ENCODE results near the gene WHRN. TPM values are rescaled to one million over a fixed set of nuclear protein-coding genes. Genes with fewer than 3 reads are reported as not detected.

The WHRN gene
- total RNA-seq, 1 experiment from 2014 or later, result 19.8 TPM

- no peaks in the 10 kb centered on the region for H4K20me1 ChIP-seq (ENCODE audit: insufficient read depth)
- no peak overlapping the region for H3K4me3 ChIP-seq
- BruUV-seq (replicated peaks), result no TSS peak
- H3K79me2 ChIP-seq (ENCODE audit: low read depth), result no peaks in the 10 kb centered on the region
- no peaks in the 10 kb centered on the region for H3K9me3 ChIP-seq (ENCODE audit: insufficient read depth, low read depth)
- no peak for DNase-seq
- H3K4me2 ChIP-seq, result no peak overlapping the region
- no peaks in the 10 kb centered on the region for H3F3A ChIP-seq (ENCODE audit: insufficient read depth, low read depth)
- no peak overlapping the region for H3K27ac ChIP-seq
- H2AFZ ChIP-seq, result no peak overlapping the region
- POLR2A ChIA-PET (ENCODE audit: unreplicated experiment), result no interaction called here
- H3K9me2 ChIP-seq (ENCODE audit: insufficient read depth), result no peaks in the 10 kb centered on the region
- H3K27me3 ChIP-seq (ENCODE audit: insufficient read depth, low read depth), result no peaks in the 10 kb centered on the region
- no peak for TF ChIP-seq CTCF (conservative IDR thresholded peaks at IDR 0.05)
- no peak for TF ChIP-seq EZH2 (IDR thresholded peaks at IDR 0.05; ENCODE audit: low read depth)
- intact Hi-C loops (cut with micrococcal nuclease; ENCODE audit: unreplicated experiment), result no loop called here
- no peaks in the 10 kb centered on the region for H3K36me3 ChIP-seq (ENCODE audit: low read depth)
- no peaks in the 10 kb centered on the region for H3K4me1 ChIP-seq (replicated peaks; ENCODE audit: insufficient read depth)
- CTCF ChIA-PET, result no interaction called here
Observed at GRCh38 chr9:114378016-114378415, 127.3 kb downstream of the WHRN start.

- Histone ChIP-seq H4K20me1 (ENCODE audit: insufficient read depth) (no peaks in the 10 kb centered on the region), H3F3A (ENCODE audit: insufficient read depth, low read depth) (no peaks in the 10 kb centered on the region), H2AFZ (no peak overlapping the region), H3K9me3 (ENCODE audit: insufficient read depth, low read depth) (no peaks in the 10 kb centered on the region), H3K9me2 (ENCODE audit: insufficient read depth) (no peaks in the 10 kb centered on the region), H3K4me3 (no peak overlapping the region), H3K36me3 (ENCODE audit: low read depth) (no peaks in the 10 kb centered on the region), H3K4me2 (no peak overlapping the region), H3K79me2 (ENCODE audit: low read depth) (no peaks in the 10 kb centered on the region), H3K27ac (no peak overlapping the region), H3K27me3 (ENCODE audit: insufficient read depth, low read depth) (no peaks in the 10 kb centered on the region), H3K4me1 (replicated peaks; ENCODE audit: insufficient read depth) (no peaks in the 10 kb centered on the region)
- no peak for DNase-seq
- ChIA-PET POLR2A (ENCODE audit: unreplicated experiment) (no interaction called here), CTCF (no interaction called here)
- intact Hi-C loops (cut with micrococcal nuclease; ENCODE audit: unreplicated experiment), result no loop called here
- BruUV-seq (replicated peaks), result no TSS peak
- no peak for TF ChIP-seq CTCF (conservative IDR thresholded peaks at IDR 0.05)
- TF ChIP-seq EZH2 (IDR thresholded peaks at IDR 0.05; ENCODE audit: low read depth), result no peak
Observed at GRCh38 chr9:114376586-114377445, 128.5 kb downstream of the WHRN start.

- intact Hi-C loops (cut with micrococcal nuclease; ENCODE audit: unreplicated experiment), result no loop called here
- Histone ChIP-seq H3K4me3 (no peak overlapping the region), H4K20me1 (ENCODE audit: insufficient read depth) (no peaks in the 10 kb centered on the region), H3K4me2 (no peak overlapping the region), H3K27me3 (ENCODE audit: insufficient read depth, low read depth) (no peaks in the 10 kb centered on the region), H3K9me3 (ENCODE audit: insufficient read depth, low read depth) (no peaks in the 10 kb centered on the region), H3F3A (ENCODE audit: insufficient read depth, low read depth) (no peaks in the 10 kb centered on the region), H3K4me1 (replicated peaks; ENCODE audit: insufficient read depth) (no peaks in the 10 kb centered on the region), H3K36me3 (ENCODE audit: low read depth) (no peaks in the 10 kb centered on the region), H3K27ac (no peak overlapping the region), H3K9me2 (ENCODE audit: insufficient read depth) (no peaks in the 10 kb centered on the region), H2AFZ (no peak overlapping the region), H3K79me2 (ENCODE audit: low read depth) (no peaks in the 10 kb centered on the region)
- BruUV-seq (replicated peaks), result no TSS peak
- DNase-seq, result no peak
- POLR2A ChIA-PET (ENCODE audit: unreplicated experiment), result no interaction called here
- CTCF ChIA-PET, result no interaction called here
- no peak for TF ChIP-seq EZH2 (IDR thresholded peaks at IDR 0.05; ENCODE audit: low read depth)
- no peak for TF ChIP-seq CTCF (conservative IDR thresholded peaks at IDR 0.05)
Observed at GRCh38 chr9:114375386-114376175, 129.7 kb downstream of the WHRN start.

Measured in PC-9 (cell line).